Lung (tissue), 12 donors: ENCODE measurements around the gene WFDC11. TPM values are rescaled to one million over a fixed set of nuclear protein-coding genes. Genes with fewer than 3 reads are reported as not detected.
"Not testable (repeated sequence)": the region's sequence is repeated elsewhere in the genome, so short reads cannot be mapped to it uniquely, and the experiment has no call there.

Experiments
- ATAC-seq: fragments of 200-7000 bp; cut with Tn5 transposase; one replicate; pipeline ENCODE4 v1.9.1; 2020; ENCODE audit warnings: moderate number of reproducible peaks; ENCODE audit not compliant: insufficient read depth, low FRiP score
- DNase-seq, 3 donors: peaks; one replicate each; pipeline ENCODE4 v3.0.0-alpha.2; 2013 to 2017
- H3K27ac ChIP-seq, 2 donors: one replicate each; pipeline ENCODE4 v1.5.1; 2013; ENCODE audit warnings: mild to moderate bottlenecking in 2 of 2, moderate library complexity in 2 of 2, control low read depth in 1 of 2, inconsistent platforms in 1 of 2, low read depth in 1 of 2, low read length in 1 of 2
- H3K27me3 ChIP-seq, 3 donors: one replicate each; pipeline ENCODE4 v1.5.1; 2013; ENCODE audit warnings: low read length in 2 of 3; ENCODE audit not compliant: control insufficient read depth in 3 of 3, insufficient read depth in 3 of 3
- H3K36me3 ChIP-seq, 4 donors: one replicate each; pipeline ENCODE4 v1.5.1; 2013; ENCODE audit warnings: low read length in 4 of 4, mild to moderate bottlenecking in 1 of 4, moderate library complexity in 1 of 4; ENCODE audit not compliant: control insufficient read depth in 4 of 4, insufficient read depth in 4 of 4
- H3K4me1 ChIP-seq, 5 donors: one replicate each; pipeline ENCODE4 v1.5.1; 2013; ENCODE audit warnings: low read length in 5 of 5, mild to moderate bottlenecking in 2 of 5, moderate library complexity in 1 of 5; ENCODE audit not compliant: control insufficient read depth in 5 of 5, insufficient read depth in 5 of 5
- H3K4me3 ChIP-seq: one replicate; pipeline ENCODE4 v1.5.1; 2013; ENCODE audit warnings: mild to moderate bottlenecking, control low read depth, moderate library complexity
- H3K9ac ChIP-seq, 2 donors: one replicate each; pipeline ENCODE4 v1.5.1; 2013; ENCODE audit warnings: low read length in 2 of 2, control low read depth in 1 of 2; ENCODE audit not compliant: insufficient read depth in 1 of 2
- H3K9me3 ChIP-seq, 4 donors: one replicate each; pipeline ENCODE4 v1.5.1; 2013; ENCODE audit warnings: low read length in 3 of 4, mild to moderate bottlenecking in 1 of 4, moderate library complexity in 1 of 4; ENCODE audit not compliant: control insufficient read depth in 4 of 4, insufficient read depth in 3 of 4
- WGBS, 2 donors: extraction: QIAGEN DNeasy Blood & Tissue Kit; methylation state at CpG; one replicate each; pipeline ENCODE4 v1.1.7; 2013; 5-methylcytosine and 5-hydroxymethylcytosine counted together
- polyA plus RNA-seq, 2 donors: library from polyadenylated mRNA; stranded (reverse); fragments of 200-250 nt; gene quantifications; one replicate each; pipeline ENCODE4 v1.2.1, GENCODE V29; 2013
- total RNA-seq, 2 donors: library from RNA; depleted of rRNA in 1 of 2; stranded (reverse); fragments of >200 nt in 1 of 2; gene quantifications; one replicate each; pipeline ENCODE4 v1.2.1, GENCODE V29; 2014 to 2021
- TF ChIP-seq, protein P1 (sequence below): IDR thresholded peaks from 2 replicates; pipeline ENCODE4 v1.5.1; 2012; ENCODE audit warnings: mild to moderate bottlenecking; ENCODE audit errors: control extremely low read depth, extremely low read depth
- donor health status: control.
- donor health status: control.
- donor health status: Bipolar disorder and iron deficiency.
- donor health status: healthy.
- donor health status: DM: yes; HTN: yes; CAD: no.

The WFDC11 gene
- total and polyA plus RNA-seq, 4 donors: not detected

DNA sequence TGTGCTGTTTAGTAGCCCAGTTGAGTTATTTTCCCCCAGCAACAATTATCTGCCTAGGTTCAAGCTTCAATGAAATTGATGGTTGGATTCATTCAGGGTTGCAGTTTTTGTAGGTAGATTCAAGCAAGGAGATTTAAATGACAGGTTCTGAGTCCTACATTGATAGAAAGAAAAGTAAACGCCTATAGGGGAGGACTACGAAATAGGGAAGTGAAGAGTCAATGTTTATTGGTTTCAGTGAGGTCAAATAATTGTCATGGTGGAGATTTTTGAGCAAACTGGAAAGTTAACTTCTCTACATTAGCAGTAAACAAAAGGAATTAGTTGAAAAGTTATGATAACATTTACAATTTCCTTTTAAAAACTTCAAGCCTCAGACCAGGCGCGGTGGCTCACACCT, 31.1 kb upstream of the WFDC11 start:
- Histone ChIP-seq H3K4me1 (peaks cover 0 to 2% (median 0%) of the 10 kb centered on the region in 5 donors), H3K9me3 (peaks cover 0 to 2% (median 0%) of the 10 kb centered on the region in 4 donors), H3K27me3 (no peaks in the 10 kb centered on the region), H3K27ac (no peak overlapping the region), H3K9ac (no peak overlapping the region), H3K36me3 (no peaks in the 10 kb centered on the region), H3K4me3 (no peak overlapping the region)
- TF ChIP-seq, protein P1, sequence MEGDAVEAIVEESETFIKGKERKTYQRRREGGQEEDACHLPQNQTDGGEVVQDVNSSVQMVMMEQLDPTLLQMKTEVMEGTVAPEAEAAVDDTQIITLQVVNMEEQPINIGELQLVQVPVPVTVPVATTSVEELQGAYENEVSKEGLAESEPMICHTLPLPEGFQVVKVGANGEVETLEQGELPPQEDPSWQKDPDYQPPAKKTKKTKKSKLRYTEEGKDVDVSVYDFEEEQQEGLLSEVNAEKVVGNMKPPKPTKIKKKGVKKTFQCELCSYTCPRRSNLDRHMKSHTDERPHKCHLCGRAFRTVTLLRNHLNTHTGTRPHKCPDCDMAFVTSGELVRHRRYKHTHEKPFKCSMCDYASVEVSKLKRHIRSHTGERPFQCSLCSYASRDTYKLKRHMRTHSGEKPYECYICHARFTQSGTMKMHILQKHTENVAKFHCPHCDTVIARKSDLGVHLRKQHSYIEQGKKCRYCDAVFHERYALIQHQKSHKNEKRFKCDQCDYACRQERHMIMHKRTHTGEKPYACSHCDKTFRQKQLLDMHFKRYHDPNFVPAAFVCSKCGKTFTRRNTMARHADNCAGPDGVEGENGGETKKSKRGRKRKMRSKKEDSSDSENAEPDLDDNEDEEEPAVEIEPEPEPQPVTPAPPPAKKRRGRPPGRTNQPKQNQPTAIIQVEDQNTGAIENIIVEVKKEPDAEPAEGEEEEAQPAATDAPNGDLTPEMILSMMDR: no peak
- ATAC-seq (no peak), DNase-seq (no peak)
- WGBS, 2 donors: 60 to 80% methylated on average over 4 of the region's 4 CpGs

DNA sequence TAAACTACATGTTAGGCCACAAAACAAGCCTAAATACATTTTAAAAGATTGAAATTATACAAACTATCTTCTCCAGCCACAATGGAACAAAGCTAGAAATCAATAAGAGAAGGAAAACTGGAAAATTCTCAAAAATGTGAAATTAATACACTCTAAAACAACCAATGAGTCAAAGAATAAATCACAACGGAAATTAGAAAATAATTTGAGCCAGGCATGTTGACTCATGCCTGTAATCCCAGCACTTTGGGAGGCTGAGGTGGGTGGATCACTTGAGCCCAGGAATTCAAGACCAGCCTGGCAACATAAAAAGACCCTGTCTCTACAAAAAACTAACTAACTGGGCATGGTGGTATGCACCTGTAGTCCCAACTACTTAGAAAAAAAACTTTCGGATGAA, 25.5 kb upstream of the WFDC11 start:
- TF ChIP-seq, protein P1: no peak
- Histone ChIP-seq H3K27ac (no peak overlapping the region), H3K4me3 (no peak overlapping the region), H3K36me3 (no peaks in the 10 kb centered on the region), H3K4me1 (no peaks in the 10 kb centered on the region), H3K9me3 (no peaks in the 10 kb centered on the region), H3K27me3 (no peaks in the 10 kb centered on the region), H3K9ac (no peak overlapping the region)
- no peak for ATAC-seq
- WGBS, 2 donors: 92 to 96% methylated on average over 2 of the region's 2 CpGs
- no peak for DNase-seq

DNA sequence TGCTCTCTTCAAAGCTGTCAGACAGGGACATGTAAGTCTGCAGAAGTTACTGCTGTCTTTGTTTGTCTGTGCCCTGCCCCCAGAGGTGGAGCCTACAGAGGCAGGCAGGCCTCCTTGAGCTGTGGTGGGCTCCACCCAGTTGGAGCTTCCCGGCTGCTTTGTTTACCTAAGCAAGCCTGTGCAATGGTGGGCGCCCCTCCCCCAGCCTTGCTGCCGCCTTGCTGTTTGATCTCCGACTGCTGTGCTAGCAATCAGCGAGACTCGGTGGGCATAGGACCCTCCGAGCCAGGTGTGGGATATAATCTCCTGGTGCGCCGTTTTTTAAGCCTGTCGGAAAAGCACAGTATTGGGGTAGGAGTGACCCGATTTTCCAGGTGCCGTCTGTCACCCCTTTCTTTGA, 23.3 kb upstream of the WFDC11 start:
- not testable (repeated sequence) for H3K9me3 ChIP-seq, DNase-seq, H3K27ac ChIP-seq, ATAC-seq, H3K4me1 ChIP-seq, H3K9ac ChIP-seq, H3K4me3 ChIP-seq, H3K36me3 ChIP-seq, H3K27me3 ChIP-seq
- 86 to 94% methylated on average over 12 of the region's 12 CpGs for WGBS, 2 donors

DNA sequence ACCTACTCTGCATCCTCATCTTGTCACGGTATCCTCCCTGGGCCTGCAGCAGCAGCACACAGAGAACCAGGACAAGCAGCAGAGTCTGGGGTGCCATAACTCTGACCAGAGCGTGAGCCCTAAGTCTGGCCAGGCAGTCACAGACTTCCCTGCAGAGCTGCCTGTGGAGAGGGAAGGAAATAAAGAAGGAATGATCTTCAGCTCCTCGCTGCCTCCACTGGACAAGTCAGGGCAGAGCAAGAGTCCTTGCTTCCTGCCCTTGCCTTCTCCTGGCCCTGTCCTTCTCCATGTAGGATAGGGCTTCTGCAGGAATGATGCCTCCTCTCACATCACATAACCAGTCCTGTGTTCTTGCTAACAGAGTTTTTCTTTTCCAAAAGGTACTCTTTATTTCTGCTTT, 15.9 kb upstream of the WFDC11 start:
- DNase-seq (peak in 1 of 3 donors; percentile 1), ATAC-seq (no peak)
- TF ChIP-seq, protein P1: no peak

More for the DNA sequence above, 15.9 kb upstream of the WFDC11 start:
- WGBS, 2 donors: 66% methylated on average over 3 of the region's 3 CpGs
- H3K27me3 ChIP-seq: no peaks in the 10 kb centered on the region
- no peak overlapping the region for H3K4me3 ChIP-seq
- no peaks in the 10 kb centered on the region for H3K9me3 ChIP-seq
- H3K36me3 ChIP-seq: no peaks in the 10 kb centered on the region
- H3K27ac ChIP-seq: no peak overlapping the region
- no peaks in the 10 kb centered on the region for H3K4me1 ChIP-seq
- no peak overlapping the region for H3K9ac ChIP-seq
